Stimulated activated CD4-positive, alpha-beta T cell treated with anti-CD3 and anti-CD28 coated beads, Interleukin-15, amount 100 ng/mL, for 1 hour (primary cell): ENCODE data around the gene VPS36.
"Not testable (repeated sequence)": the region's sequence is repeated elsewhere in the genome, so short reads cannot be mapped to it uniquely, and the experiment has no call there.

Experiments
- DNase-seq, 2 donors: peaks; one replicate each; pipeline ENCODE4 v3.0.0-alpha.2; 2020; ENCODE audit warnings: low read depth in 1 of 2, low spot score in 1 of 2

VPS36 gene

GRCh38 chr13:52450012-52450792 is at the start of gene VPS36:
Gene VPS36, minus strand, starts transcription at chr13:52450634. Its CDS starts 40 bp downstream, at chr13:52450594.
- DNase-seq = peak; percentile 93 to 96

- DNase-seq = not testable (repeated sequence)
Observed at GRCh38 chr13:52497979-52498378, 47.5 kb upstream of the VPS36 start.

GRCh38 chr13:52494241-52494640 is 43.8 kb upstream of the VPS36 start:
- not testable (repeated sequence) for DNase-seq

- not testable (repeated sequence) for DNase-seq
Observed at GRCh38 chr13:52491015-52491414, 40.6 kb upstream of the VPS36 start.

- DNase-seq = not testable (repeated sequence)
Observed at GRCh38 chr13:52488763-52489162, 38.3 kb upstream of the VPS36 start.

- DNase-seq = not testable (repeated sequence)
Observed at GRCh38 chr13:52487078-52487477, 36.6 kb upstream of the VPS36 start.

GRCh38 chr13:52480677-52481428 is 30.4 kb upstream of the VPS36 start:
- DNase-seq = not testable (repeated sequence)

GRCh38 chr13:52468487-52468886 is 18.1 kb upstream of the VPS36 start:
- DNase-seq = not testable (repeated sequence)

GRCh38 chr13:52463526-52463925 is 13.1 kb upstream of the VPS36 start:
- no peak for DNase-seq

- DNase-seq = no peak
Observed at GRCh38 chr13:52461265-52461664, 10.8 kb upstream of the VPS36 start.

- no peak for DNase-seq
Observed at GRCh38 chr13:52459668-52460067, 9.2 kb upstream of the VPS36 start.

- DNase-seq = peak; percentile 55 to 69
Observed at GRCh38 chr13:52455677-52456041, 5.2 kb upstream of the VPS36 start.

GRCh38 chr13:52454820-52455676 is 4.6 kb upstream of the VPS36 start, which contains the start of gene CKAP2:
Gene CKAP2, plus strand, starts transcription at chr13:52455478. Its CDS starts 79 bp downstream, at chr13:52455557.
- DNase-seq = peak; percentile 84

- DNase-seq = no peak
Observed at GRCh38 chr13:52454459-52454819, 4.0 kb upstream of the VPS36 start.

GRCh38 chr13:52452470-52452869 is 2.0 kb upstream of the VPS36 start:
- DNase-seq = no peak

GRCh38 chr13:52451135-52451804 is 836 bp upstream of the VPS36 start:
- no peak for DNase-seq

GRCh38 chr13:52450793-52451116 is 321 bp upstream of the VPS36 start:
- DNase-seq = no peak

- DNase-seq = no peak
Observed at GRCh38 chr13:52449331-52450011, 963 bp downstream of the VPS36 start.

- DNase-seq = no peak
Observed at GRCh38 chr13:52447815-52448552, 2.5 kb downstream of the VPS36 start.

GRCh38 chr13:52447354-52447753 is 3.1 kb downstream of the VPS36 start:
- no peak for DNase-seq
